SK-N-SH (cell line): Measurements from ENCODE around the gene TXNDC9. TPM values are rescaled to one million over a fixed set of nuclear protein-coding genes. Genes with fewer than 3 reads are reported as not detected.
"Not testable (repeated sequence)": the region's sequence is repeated elsewhere in the genome, so short reads cannot be mapped to it uniquely, and the experiment has no call there.

Experiments
- CTCF ChIA-PET: fragments of 300-600, 350-600 bp; formaldehyde crosslinking; extraction: SDS; loops from one replicate; lab custom pipeline; 2021; lab: Yijun Ruan, JAX
- POLR2A ChIA-PET: fragments of 350-600 bp; sonication (Branson Sonifier 250); formaldehyde crosslinking; extraction: SDS; loops from one replicate; lab custom pipeline; 2020; ENCODE audit warnings: antibody characterized with exemption, inconsistent platforms; lab: Yijun Ruan, JAX
- DNase-seq: peaks from one replicate; pipeline ENCODE4 v3.0.0; 2012
- H2AFZ ChIP-seq: fragments of 200-600 bp; sonication (generic); 2 replicates; pipeline ENCODE4 v1.8.1; 2016; ENCODE audit warnings: antibody characterized with exemption, mild to moderate bottlenecking, low read depth
- H3F3A ChIP-seq: fragments of 200-600 bp; sonication (generic); replicated peaks from 2 replicates; pipeline ENCODE3; 2016; ENCODE audit warnings: antibody characterized with exemption, mild to moderate bottlenecking; ENCODE audit not compliant: insufficient read depth
- H3K27ac ChIP-seq, 2 experiments: fragments of 200-500 bp in 1 of 2; fragments of 200-600 bp in 1 of 2; sonication (Bioruptor generic) in 1 of 2; sonication (generic), shearing (Covaris generic) in 1 of 2; 2 replicates each; pipeline versions ENCODE4 v1.5.1 to v1.6.1; 2014 to 2016; ENCODE audit warnings: low read depth in 2 of 2, inconsistent platforms in 1 of 2, low read length in 1 of 2, mild to moderate bottlenecking in 1 of 2, mixed read lengths in 1 of 2
- H3K27me3 ChIP-seq: fragments of 200-600 bp; sonication (generic), shearing (Covaris generic); 2 replicates; pipeline ENCODE4 v1.6.1; 2016; ENCODE audit warnings: mixed run types; ENCODE audit not compliant: insufficient read depth
- H3K36me3 ChIP-seq, 2 experiments: fragments of 200-500 bp in 1 of 2; fragments of 200-600 bp in 1 of 2; sonication (Bioruptor generic) in 1 of 2; sonication (generic) in 1 of 2; replicated peaks in 1 of 2; 2 replicates each; pipeline versions ENCODE3 to v1.5.1; 2014 to 2016; ENCODE audit warnings: low read length in 1 of 2, mild to moderate bottlenecking in 1 of 2; ENCODE audit not compliant: insufficient read depth in 2 of 2, control insufficient read depth in 1 of 2
- H3K4me1 ChIP-seq, 2 experiments: fragments of 200-500 bp in 1 of 2; fragments of 200-600 bp in 1 of 2; sonication (Bioruptor generic) in 1 of 2; sonication (generic), shearing (Covaris generic) in 1 of 2; 2 replicates each; pipeline versions ENCODE4 v1.5.1 to v1.6.1; 2014 to 2016; ENCODE audit warnings: low read depth in 1 of 2, low read length in 1 of 2, mixed run types in 1 of 2; ENCODE audit not compliant: insufficient read depth in 2 of 2, control insufficient read depth in 1 of 2
- H3K4me2 ChIP-seq: fragments of 200-600 bp; sonication (generic), shearing (Covaris generic); 2 replicates; pipeline ENCODE4 v1.6.1; 2017; ENCODE audit warnings: mixed run types
- H3K4me3 ChIP-seq, 2 experiments: fragments of 200-500 bp in 1 of 2; fragments of 200-600 bp in 1 of 2; sonication (Bioruptor generic) in 1 of 2; sonication (generic), shearing (Covaris generic) in 1 of 2; 2 replicates each; pipeline versions ENCODE4 v1.5.1 to v1.8.1; 2014 to 2016; ENCODE audit warnings: low read depth in 2 of 2, inconsistent platforms in 1 of 2, low read length in 1 of 2, mild to moderate bottlenecking in 1 of 2, mixed read lengths in 1 of 2, moderate library complexity in 1 of 2
- H3K79me2 ChIP-seq: fragments of 200-600 bp; sonication (generic); 2 replicates; pipeline ENCODE4 v1.8.1; 2017; ENCODE audit warnings: mild to moderate bottlenecking; ENCODE audit not compliant: insufficient read depth
- H3K9ac ChIP-seq: fragments of 200-600 bp; sonication (generic); 2 replicates; pipeline ENCODE4 v1.6.1; 2017; ENCODE audit warnings: mixed run types
- H3K9me2 ChIP-seq: fragments of 200-600 bp; sonication (generic); 2 replicates; pipeline ENCODE4 v1.6.1; 2017; ENCODE audit warnings: mixed run types
- H3K9me3 ChIP-seq: fragments of 200-600 bp; sonication (generic); 2 replicates; pipeline ENCODE4 v1.6.1; 2017; ENCODE audit warnings: mixed run types, mild to moderate bottlenecking, moderate library complexity
- H4K20me1 ChIP-seq: fragments of 200-600 bp; sonication (generic); 2 replicates; pipeline ENCODE4 v1.6.1; 2017; ENCODE audit warnings: mild to moderate bottlenecking, mixed run types; ENCODE audit not compliant: insufficient read depth
- CHD2 ChIP-seq: fragments of 150-350 bp; IDR thresholded peaks from 2 replicates; pipeline ENCODE4 v1.6.1; 2018; ENCODE audit warnings: low read length; ENCODE audit not compliant: partially characterized antibody
- ELF1 ChIP-seq: IDR thresholded peaks from 2 replicates; pipeline ENCODE4 v1.4.0; 2012
- FOXJ3 ChIP-seq: sonication (generic); formaldehyde crosslinking; IDR thresholded peaks from 2 replicates; pipeline ENCODE4 v1.5.1; 2020; ENCODE audit warnings: mild to moderate bottlenecking, missing genetic modification reagents
- GATA2 ChIP-seq: sonication (generic); formaldehyde crosslinking; IDR thresholded peaks from 2 replicates; pipeline ENCODE4 v1.5.0; 2020; ENCODE audit warnings: mild to moderate bottlenecking, missing genetic modification reagents
- MEF2A ChIP-seq: IDR thresholded peaks from 2 replicates; pipeline ENCODE4 v1.4.0; 2012; ENCODE audit warnings: low read depth, borderline replicate concordance
- NFIC ChIP-seq: IDR thresholded peaks from 2 replicates; pipeline ENCODE4 v1.4.0; 2012; ENCODE audit warnings: borderline replicate concordance
- RCOR1 ChIP-seq: fragments of 150-350 bp; IDR thresholded peaks from 2 replicates; pipeline ENCODE4 v1.6.1; 2017; ENCODE audit warnings: antibody characterized with exemption, low read length
- RFX5 ChIP-seq: IDR thresholded peaks from 2 replicates; pipeline ENCODE4 v1.6.1; 2012; ENCODE audit warnings: mild to moderate bottlenecking, improper control_type of control experiment, low read length
- SIN3A ChIP-seq: IDR thresholded peaks from 2 replicates; pipeline ENCODE4 v1.6.1; 2012; ENCODE audit warnings: low read depth, mild to moderate bottlenecking, low read length, moderate library complexity, borderline replicate concordance
- SMC3 ChIP-seq: IDR thresholded peaks from 2 replicates; pipeline ENCODE4 v1.6.1; 2012; ENCODE audit warnings: low read depth, low read length, improper control_type of control experiment
- TAF1 ChIP-seq: IDR thresholded peaks from 2 replicates; pipeline ENCODE4 v1.6.1; 2012; ENCODE audit warnings: low read depth, mild to moderate bottlenecking, low read length, moderate library complexity, borderline replicate concordance
- TCF12 ChIP-seq: IDR thresholded peaks from 2 replicates; pipeline ENCODE4 v1.4.0; 2012
- YY1 ChIP-seq: IDR thresholded peaks from 2 replicates; pipeline ENCODE4 v1.4.0; 2012; ENCODE audit warnings: low read depth, mild to moderate bottlenecking
- WGBS: methylation state at CpG from one replicate; pipeline ENCODE4 v1.1.6; 2017; ENCODE audit warnings: low lambda C conversion rate; 5-methylcytosine and 5-hydroxymethylcytosine counted together
- polyA plus RNA-seq, 3 experiments: library from polyadenylated mRNA; depleted of rRNA; stranded (reverse); fragments of >200 nt; gene quantifications; 2 replicates each; pipeline ENCODE4 v1.2.3, GENCODE V29; 2012
- TF ChIP-seq, protein P1 (sequence below): IDR thresholded peaks from 2 replicates; pipeline ENCODE4 v1.6.1; 2012; ENCODE audit warnings: mild to moderate bottlenecking, low read depth, low read length, moderate library complexity
- TF ChIP-seq, protein P2 (sequence below): fragments of 150-350 bp; IDR thresholded peaks from 2 replicates; pipeline ENCODE4 v1.6.1; 2017; ENCODE audit warnings: antibody characterized with exemption, low read length, low read depth, borderline replicate concordance
- TF ChIP-seq, protein P3 (sequence below): IDR thresholded peaks from 2 replicates; pipeline ENCODE4 v1.4.0; 2012; ENCODE audit warnings: low read depth, borderline replicate concordance
- TF ChIP-seq, protein P4 (sequence below): fragments of 150-350 bp; IDR thresholded peaks from 2 replicates; pipeline ENCODE4 v1.6.1; 2016; ENCODE audit warnings: mild to moderate bottlenecking, low read depth, low read length
- TF ChIP-seq, protein P5 (sequence below): IDR thresholded peaks from 2 replicates; pipeline ENCODE4; 2012

Gene TXNDC9
- polyA plus RNA-seq, 1 of the 3 experiments (the other 2 are of a cell fraction) = 19.1 TPM

DNA sequence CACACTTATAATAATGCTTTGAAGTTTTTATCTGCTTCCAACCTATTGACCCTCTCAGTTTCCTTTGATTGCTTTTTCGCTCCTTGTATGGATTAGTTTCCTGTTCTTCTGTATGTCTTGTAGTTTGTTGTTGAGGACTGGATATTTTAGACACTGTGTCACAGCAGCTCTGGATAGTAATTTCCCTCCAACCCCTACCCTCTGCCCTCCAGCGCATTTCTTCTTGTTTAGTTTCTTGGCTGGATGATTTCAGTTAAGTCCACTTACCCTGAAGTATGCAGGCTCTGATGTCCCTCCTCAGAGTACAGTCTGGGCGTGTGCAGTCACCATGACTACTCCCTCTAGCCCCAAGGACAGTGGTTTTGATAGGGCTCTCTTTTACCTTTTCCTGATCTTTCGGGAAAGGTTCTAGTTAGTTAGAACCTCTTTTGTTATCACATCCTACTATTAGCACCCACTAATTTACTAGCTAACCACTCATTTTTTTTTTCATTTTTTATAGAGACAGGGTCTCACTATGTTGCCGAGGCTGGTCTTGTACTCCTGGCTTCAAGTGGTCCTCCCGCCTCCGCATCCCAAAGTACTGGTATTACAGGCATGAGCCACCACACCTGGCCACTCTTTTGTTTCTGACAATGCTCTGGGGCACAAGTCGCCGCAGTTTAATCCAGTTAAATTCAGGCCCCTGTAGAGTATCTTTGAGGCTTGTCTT is 18.8 kb downstream of the TXNDC9 start (continued):
- TF ChIP-seq, protein P1, sequence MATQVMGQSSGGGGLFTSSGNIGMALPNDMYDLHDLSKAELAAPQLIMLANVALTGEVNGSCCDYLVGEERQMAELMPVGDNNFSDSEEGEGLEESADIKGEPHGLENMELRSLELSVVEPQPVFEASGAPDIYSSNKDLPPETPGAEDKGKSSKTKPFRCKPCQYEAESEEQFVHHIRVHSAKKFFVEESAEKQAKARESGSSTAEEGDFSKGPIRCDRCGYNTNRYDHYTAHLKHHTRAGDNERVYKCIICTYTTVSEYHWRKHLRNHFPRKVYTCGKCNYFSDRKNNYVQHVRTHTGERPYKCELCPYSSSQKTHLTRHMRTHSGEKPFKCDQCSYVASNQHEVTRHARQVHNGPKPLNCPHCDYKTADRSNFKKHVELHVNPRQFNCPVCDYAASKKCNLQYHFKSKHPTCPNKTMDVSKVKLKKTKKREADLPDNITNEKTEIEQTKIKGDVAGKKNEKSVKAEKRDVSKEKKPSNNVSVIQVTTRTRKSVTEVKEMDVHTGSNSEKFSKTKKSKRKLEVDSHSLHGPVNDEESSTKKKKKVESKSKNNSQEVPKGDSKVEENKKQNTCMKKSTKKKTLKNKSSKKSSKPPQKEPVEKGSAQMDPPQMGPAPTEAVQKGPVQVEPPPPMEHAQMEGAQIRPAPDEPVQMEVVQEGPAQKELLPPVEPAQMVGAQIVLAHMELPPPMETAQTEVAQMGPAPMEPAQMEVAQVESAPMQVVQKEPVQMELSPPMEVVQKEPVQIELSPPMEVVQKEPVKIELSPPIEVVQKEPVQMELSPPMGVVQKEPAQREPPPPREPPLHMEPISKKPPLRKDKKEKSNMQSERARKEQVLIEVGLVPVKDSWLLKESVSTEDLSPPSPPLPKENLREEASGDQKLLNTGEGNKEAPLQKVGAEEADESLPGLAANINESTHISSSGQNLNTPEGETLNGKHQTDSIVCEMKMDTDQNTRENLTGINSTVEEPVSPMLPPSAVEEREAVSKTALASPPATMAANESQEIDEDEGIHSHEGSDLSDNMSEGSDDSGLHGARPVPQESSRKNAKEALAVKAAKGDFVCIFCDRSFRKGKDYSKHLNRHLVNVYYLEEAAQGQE = no peak
- TF ChIP-seq SMC3 = no peak
- no peak for TF ChIP-seq GATA2 (CRISPR knock-in tag)
- TF ChIP-seq, protein P2, sequence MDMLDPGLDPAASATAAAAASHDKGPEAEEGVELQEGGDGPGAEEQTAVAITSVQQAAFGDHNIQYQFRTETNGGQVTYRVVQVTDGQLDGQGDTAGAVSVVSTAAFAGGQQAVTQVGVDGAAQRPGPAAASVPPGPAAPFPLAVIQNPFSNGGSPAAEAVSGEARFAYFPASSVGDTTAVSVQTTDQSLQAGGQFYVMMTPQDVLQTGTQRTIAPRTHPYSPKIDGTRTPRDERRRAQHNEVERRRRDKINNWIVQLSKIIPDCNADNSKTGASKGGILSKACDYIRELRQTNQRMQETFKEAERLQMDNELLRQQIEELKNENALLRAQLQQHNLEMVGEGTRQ = no peak

DNA sequence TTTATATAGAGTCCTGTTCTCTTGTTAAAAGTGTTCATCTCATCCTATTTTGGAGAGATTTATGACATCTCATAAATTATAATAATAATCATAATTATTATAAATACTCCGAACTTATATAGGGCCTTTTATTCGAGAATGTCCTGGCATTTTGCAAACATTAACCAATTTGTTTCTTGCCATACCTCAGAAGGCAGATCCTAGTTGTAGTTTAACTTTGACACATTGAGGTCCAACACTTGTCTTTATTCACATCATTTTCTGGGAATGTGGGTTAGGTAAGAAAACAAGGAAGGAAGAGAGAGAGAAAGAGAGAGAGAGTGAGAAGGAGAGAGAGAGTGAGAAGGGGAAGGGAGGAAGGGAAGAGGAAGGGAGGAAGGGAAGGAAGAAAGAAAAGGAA is 35.0 kb downstream of the TXNDC9 start, which contains the start of gene LYG1:
LYG1 (minus strand) TSS at position 101 of the 400 bp plus-strand sequence. CDS start 5,527 bp downstream, outside the sequence.
- DNase-seq, H2AFZ ChIP-seq, H3K79me2 ChIP-seq, POLR2A ChIA-PET, H3K27ac ChIP-seq, H3K36me3 ChIP-seq, CTCF ChIA-PET, H4K20me1 ChIP-seq, H3K4me3 ChIP-seq, H3K9me2 ChIP-seq, H3F3A ChIP-seq, H3K9me3 ChIP-seq, H3K4me1 ChIP-seq, H3K27me3 ChIP-seq, H3K9ac ChIP-seq, H3K4me2 ChIP-seq: not testable (repeated sequence)
- WGBS = 94% methylated on average over 2 of the region's 2 CpGs

DNA sequence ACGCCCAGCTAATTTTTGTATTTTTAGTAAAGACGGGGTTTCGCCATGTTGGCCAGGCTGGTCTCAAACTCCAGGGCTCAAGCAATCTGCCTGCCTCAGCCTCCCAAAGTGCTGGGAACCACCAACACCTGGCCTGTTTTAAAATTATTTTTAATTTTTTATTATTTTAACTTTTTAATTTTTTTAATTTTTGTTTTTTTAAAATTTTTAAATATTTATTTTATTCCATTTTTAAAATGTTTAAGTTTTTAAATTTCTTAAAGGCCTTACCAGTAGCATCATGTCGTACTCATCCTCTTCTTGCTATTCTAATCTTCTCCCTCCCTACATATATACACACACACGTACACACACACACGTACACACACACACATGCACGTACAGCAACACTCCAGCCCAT is 36.6 kb downstream of the TXNDC9 start:
- H3K79me2 ChIP-seq = no peaks in the 10 kb centered on the region
- CTCF ChIA-PET = no interaction called here
- H3K4me1 ChIP-seq = no peaks in the 10 kb centered on the region
- H3K9me3 ChIP-seq = no peaks in the 10 kb centered on the region
- H3F3A ChIP-seq = no peaks in the 10 kb centered on the region
- H3K4me2 ChIP-seq = no peak overlapping the region
- H4K20me1 ChIP-seq = no peaks in the 10 kb centered on the region
- no peaks in the 10 kb centered on the region for H3K27me3 ChIP-seq
- no peak for DNase-seq
- no peaks in the 10 kb centered on the region for H3K9me2 ChIP-seq
- H3K4me3 ChIP-seq = no peak overlapping the region
- POLR2A ChIA-PET = no interaction called here
- no peaks in the 10 kb centered on the region for H3K36me3 ChIP-seq
- WGBS = 94% methylated on average over 7 of the region's 7 CpGs
- no peak overlapping the region for H2AFZ ChIP-seq
- no peak overlapping the region for H3K9ac ChIP-seq
- no peak overlapping the region for H3K27ac ChIP-seq
- TF ChIP-seq RFX5 = no peak
- TF ChIP-seq, protein P3, sequence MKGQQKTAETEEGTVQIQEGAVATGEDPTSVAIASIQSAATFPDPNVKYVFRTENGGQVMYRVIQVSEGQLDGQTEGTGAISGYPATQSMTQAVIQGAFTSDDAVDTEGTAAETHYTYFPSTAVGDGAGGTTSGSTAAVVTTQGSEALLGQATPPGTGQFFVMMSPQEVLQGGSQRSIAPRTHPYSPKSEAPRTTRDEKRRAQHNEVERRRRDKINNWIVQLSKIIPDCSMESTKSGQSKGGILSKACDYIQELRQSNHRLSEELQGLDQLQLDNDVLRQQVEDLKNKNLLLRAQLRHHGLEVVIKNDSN = no peak
- no peak for TF ChIP-seq NFIC
- TF ChIP-seq, protein P4, sequence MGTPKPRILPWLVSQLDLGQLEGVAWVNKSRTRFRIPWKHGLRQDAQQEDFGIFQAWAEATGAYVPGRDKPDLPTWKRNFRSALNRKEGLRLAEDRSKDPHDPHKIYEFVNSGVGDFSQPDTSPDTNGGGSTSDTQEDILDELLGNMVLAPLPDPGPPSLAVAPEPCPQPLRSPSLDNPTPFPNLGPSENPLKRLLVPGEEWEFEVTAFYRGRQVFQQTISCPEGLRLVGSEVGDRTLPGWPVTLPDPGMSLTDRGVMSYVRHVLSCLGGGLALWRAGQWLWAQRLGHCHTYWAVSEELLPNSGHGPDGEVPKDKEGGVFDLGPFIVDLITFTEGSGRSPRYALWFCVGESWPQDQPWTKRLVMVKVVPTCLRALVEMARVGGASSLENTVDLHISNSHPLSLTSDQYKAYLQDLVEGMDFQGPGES = no peak
- TF ChIP-seq, protein P5, sequence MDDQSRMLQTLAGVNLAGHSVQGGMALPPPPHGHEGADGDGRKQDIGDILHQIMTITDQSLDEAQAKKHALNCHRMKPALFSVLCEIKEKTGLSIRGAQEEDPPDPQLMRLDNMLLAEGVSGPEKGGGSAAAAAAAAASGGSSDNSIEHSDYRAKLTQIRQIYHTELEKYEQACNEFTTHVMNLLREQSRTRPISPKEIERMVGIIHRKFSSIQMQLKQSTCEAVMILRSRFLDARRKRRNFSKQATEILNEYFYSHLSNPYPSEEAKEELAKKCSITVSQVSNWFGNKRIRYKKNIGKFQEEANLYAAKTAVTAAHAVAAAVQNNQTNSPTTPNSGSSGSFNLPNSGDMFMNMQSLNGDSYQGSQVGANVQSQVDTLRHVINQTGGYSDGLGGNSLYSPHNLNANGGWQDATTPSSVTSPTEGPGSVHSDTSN = no peak
- TF ChIP-seq SIN3A = no peak
- no peak for TF ChIP-seq CHD2
- TF ChIP-seq GATA2 (CRISPR knock-in tag) = no peak
- TF ChIP-seq RCOR1 = no peak
- TF ChIP-seq TAF1 = no peak
- no peak for TF ChIP-seq TCF12
- TF ChIP-seq FOXJ3 (CRISPR knock-in tag) = no peak
- TF ChIP-seq YY1 = no peak
- TF ChIP-seq MEF2A = no peak
- no peak for TF ChIP-seq ELF1
